Lower leg skin (tissue), 3 donors: Measurements from ENCODE around the gene SCARB2.

Experiments used
- POLR2A ChIP-seq, 2 donors: fragments of 450-650 bp; IDR thresholded peaks; one replicate each; pipeline ENCODE4 v1.6.1; 2016 to 2017; ENCODE audit warnings: antibody characterized with exemption in 2 of 2, mild to moderate bottlenecking in 1 of 2, moderate library complexity in 1 of 2
- TF ChIP-seq, protein P1 (sequence below), 3 donors: fragments of 450-650 bp; IDR thresholded peaks; one replicate each; pipeline ENCODE4 v1.5.1; 2016; ENCODE audit warnings: antibody characterized with exemption in 3 of 3, mild to moderate bottlenecking in 3 of 3, moderate library complexity in 2 of 3

DNA sequence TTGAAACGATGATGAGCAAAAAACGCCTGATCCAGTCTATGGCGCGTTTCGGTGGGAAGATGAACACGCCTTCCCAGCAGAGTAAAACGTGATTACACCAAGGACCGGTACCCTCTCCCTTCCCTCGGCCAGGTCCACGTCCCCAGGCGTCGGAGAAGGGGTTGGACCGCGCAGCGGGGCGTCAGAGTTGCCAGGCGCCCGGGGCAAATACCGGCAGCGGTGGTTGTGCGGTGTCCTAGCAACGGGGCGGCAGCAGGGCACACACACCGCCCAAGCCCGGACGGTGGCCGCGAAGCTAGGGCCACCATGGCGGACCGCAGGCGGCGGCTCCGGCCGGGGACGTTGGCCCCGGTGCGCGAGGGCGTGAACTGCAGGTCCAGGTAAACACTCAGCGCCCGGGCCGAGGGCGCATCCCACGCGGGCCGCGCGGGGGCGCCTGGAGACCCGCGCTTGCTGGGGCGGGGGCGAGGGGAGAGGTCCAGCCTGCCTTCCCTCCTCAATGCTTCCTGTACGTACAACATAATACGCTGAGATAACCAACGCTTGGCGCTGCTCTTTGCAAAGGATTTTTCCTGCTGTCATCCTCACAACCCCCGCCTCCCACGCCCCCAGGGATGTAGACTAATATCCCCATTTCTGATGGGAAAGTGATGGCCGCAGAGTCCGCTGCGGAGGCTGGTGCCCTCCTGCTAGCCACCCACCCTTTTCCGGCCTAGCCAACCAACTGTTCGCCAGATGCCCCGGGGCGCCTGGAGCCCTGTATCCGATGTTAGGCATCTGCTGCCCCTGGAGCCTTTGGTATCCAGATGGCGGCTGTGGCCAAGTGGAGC is 38.0 kb upstream of the SCARB2 start, which contains the start of gene FAM47E:
- TF ChIP-seq, protein P1, sequence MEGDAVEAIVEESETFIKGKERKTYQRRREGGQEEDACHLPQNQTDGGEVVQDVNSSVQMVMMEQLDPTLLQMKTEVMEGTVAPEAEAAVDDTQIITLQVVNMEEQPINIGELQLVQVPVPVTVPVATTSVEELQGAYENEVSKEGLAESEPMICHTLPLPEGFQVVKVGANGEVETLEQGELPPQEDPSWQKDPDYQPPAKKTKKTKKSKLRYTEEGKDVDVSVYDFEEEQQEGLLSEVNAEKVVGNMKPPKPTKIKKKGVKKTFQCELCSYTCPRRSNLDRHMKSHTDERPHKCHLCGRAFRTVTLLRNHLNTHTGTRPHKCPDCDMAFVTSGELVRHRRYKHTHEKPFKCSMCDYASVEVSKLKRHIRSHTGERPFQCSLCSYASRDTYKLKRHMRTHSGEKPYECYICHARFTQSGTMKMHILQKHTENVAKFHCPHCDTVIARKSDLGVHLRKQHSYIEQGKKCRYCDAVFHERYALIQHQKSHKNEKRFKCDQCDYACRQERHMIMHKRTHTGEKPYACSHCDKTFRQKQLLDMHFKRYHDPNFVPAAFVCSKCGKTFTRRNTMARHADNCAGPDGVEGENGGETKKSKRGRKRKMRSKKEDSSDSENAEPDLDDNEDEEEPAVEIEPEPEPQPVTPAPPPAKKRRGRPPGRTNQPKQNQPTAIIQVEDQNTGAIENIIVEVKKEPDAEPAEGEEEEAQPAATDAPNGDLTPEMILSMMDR (IDR thresholded peaks at IDR 0.05): no peak
- no peak for TF ChIP-seq POLR2A (IDR thresholded peaks at IDR 0.05)
